GM18951 (cell line): ENCODE measurements around the gene BANF2.
"Not testable (repeated sequence)": the region's sequence is repeated elsewhere in the genome, so short reads cannot be mapped to it uniquely, and the experiment has no call there.

Source experiments
- POLR2A ChIP-seq: IDR thresholded peaks from 4 replicates; pipeline ENCODE4 v1.6.1; 2011; ENCODE audit warnings: mild to moderate bottlenecking; ENCODE audit not compliant: insufficient read length, insufficient read depth; ENCODE audit errors: extremely low read depth
- in situ Hi-C: fragments of 300-500 bp; cut with MboI; formaldehyde crosslinking; loops from one replicate; pipeline ENCODE4 v1.12.0; 2022; ENCODE audit warnings: low sequenced_read_pairs, mixed read lengths, inconsistent platforms; ENCODE audit not compliant: unreplicated experiment

The BANF2 gene

DNA sequence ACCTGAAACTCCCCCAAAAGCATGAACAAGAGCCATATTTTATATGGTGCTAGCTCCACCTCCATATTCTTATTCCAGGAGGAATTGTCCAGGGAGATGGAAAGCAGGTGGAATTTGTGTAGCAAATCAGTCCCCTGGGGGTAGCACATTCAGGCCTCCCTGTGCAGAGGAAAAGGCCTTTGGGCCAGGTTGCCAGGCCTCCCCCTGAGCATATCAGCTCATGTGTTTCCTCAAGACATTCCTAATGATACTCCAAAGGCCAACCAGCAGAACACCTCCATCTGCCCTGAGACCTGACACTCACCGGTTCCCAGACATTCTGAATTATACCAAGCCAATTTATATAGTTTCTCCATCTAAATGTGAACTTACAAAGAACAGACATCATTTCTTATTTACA is 2.6 kb upstream of the BANF2 start:
- no peak for TF ChIP-seq POLR2A
- in situ Hi-C loops = loop anchor here (25.0 kb wide), 1 partner anchor 190 kb away; no protein-coding TSS in a partner anchor

DNA sequence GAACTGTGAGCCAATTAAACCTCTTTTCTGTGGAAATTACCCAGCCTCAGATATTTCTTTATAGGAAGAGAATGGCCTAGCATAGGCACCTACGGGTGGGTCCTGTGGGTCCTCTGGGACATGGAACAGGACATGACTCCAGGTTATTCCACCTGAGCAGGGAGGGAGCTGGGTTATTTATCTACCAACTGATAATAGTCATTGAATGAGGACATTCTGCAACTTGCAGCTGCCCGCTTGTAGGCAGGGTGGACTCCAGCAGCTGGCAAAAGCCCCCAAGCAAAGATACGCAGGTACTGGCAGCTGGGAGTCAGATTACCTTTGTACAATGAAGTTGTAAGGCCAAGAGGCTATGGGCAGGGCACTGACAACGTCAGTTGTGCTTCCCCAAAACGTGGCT is 1.4 kb upstream of the BANF2 start:
- no peak for TF ChIP-seq POLR2A
- in situ Hi-C loops = loop anchor here (25.0 kb wide), 1 partner anchor 189 kb away; no protein-coding TSS in a partner anchor

DNA sequence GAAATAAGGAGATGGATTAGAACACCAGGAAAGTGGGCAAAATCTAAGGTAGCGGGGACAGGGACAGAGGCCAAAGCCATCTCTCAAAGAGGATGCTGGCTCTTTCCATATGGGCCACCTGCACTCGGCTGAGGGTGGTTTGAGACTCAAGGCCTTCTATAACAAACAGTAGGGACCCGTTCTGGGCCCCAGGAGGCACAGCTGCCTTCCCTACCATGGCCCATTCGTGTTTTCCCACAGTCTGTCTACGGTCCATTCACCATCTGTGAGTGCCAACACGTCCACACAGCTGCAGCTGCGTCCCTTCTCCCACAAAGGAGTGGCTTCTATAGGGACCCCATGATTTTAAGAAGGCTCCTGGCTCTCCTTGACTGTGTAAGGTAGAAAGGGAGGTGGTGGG is 871 bp downstream of the BANF2 start:
- no peak for TF ChIP-seq POLR2A
- in situ Hi-C loops = no loop called here

DNA sequence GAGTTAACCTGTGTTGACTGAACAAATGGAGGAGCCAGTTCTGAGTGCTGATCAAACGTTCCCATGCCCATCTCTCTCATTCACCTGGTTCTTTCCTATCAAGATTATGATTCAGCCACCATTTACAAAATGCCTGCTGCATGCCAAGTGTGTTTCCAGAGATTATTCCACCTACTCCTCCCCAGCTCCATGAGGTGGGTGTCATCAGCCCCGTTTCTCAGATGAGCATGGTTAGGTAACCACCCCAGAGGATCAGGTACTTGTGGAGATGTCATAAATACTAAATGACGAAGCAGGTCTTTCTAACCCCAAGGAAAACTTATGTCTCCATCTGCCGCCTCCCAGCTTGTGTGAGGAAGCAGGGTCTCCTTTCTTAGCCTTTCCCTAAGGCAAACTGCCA is 2.1 kb downstream of the BANF2 start:
- no peak for TF ChIP-seq POLR2A
- in situ Hi-C loops = no loop called here

DNA sequence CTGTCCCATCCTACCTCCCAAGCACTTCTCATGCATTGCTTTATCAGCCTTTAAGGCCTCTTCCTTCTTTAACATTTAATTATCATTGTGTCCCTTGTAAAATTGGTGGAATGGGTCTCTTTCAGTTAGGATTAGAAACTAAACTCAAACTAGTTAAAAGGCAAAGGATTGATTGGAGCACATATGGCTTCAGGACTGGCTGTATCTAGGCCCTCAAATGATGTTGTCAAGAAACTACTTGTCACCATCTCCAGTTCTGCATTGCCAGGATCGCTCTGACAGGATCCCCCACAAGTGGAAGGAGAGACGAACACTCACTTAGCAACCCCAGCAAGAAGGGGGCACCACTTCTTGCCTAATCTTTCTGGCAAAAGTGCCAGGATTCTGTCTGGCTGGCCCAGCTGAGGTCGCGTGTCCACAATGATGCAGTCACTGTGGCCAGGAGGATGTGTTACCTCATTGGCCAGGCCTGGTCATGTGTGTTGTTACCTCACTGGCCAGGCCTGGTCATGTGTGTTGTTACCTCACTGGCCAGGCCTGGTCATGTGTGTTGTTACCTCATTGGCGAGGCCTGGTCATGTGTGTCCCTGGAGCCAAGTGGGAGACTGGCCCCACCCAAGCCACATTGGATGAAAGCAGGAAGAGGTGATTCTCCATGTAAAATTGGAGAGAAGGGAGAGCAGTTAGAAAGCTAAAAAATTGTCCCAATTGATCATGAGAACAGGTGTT is 5.0 kb downstream of the BANF2 start:
- TF ChIP-seq POLR2A = no peak
- in situ Hi-C loops = no loop called here

DNA sequence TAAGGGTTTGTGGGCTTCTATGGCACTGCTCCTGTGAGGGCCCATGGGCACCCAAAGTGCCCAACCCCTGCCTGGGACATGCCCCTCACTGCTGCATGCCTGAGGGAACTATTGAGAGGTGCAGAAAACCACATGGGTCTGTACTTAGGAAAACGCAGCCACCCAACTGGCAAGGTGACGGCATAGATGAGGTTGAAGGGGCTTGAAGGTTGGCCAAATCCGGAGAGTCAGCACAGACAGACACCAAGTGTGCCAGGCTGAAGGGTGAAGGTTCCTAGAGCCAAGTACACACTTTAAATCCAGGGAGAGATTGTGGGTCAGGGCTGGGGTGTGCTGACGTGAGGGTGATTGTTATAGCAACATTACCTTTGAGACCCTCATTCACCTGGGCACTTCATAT is 6.2 kb downstream of the BANF2 start:
- TF ChIP-seq POLR2A = no peak
- in situ Hi-C loops = no loop called here

DNA sequence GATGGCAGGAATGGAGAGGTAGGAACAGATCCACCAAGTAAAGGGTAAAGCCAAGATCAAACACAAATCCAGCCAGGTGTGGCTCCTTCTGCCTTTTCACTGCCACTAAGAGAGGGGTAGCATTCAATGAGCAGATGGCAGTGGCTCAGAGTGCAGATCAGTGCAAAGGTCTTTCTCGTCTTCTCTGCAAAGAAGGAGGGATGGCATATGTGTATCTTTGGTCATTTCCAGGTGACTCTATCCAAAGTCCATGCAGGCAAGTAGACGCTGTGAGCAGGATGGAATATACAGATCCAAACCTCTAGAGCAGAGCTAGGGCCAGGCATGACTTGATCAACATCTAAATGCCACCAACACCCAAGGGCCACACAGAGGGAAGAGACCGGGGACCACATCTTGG is 6.9 kb downstream of the BANF2 start:
- in situ Hi-C loops = no loop called here
- no peak for TF ChIP-seq POLR2A

DNA sequence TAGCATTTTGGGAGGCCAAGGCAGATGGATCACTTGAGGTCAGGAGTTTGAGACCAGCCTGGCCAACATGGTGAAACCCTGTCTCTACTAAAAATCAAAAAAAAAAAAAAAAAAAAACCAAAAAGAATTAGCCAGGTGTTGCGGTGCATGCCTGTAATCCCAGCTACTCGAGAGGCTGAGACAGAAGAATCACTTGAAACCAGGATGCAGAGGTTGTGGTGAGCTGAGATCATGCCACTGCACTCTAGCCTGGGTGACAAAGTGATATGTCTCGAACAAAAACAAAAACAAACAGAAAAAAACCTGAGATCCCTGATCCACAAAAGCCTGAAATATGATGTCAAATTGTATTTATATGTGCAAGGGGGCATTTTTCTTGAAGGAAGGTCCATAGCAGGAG is 8.2 kb downstream of the BANF2 start:
- in situ Hi-C loops = not testable (repeated sequence)

DNA sequence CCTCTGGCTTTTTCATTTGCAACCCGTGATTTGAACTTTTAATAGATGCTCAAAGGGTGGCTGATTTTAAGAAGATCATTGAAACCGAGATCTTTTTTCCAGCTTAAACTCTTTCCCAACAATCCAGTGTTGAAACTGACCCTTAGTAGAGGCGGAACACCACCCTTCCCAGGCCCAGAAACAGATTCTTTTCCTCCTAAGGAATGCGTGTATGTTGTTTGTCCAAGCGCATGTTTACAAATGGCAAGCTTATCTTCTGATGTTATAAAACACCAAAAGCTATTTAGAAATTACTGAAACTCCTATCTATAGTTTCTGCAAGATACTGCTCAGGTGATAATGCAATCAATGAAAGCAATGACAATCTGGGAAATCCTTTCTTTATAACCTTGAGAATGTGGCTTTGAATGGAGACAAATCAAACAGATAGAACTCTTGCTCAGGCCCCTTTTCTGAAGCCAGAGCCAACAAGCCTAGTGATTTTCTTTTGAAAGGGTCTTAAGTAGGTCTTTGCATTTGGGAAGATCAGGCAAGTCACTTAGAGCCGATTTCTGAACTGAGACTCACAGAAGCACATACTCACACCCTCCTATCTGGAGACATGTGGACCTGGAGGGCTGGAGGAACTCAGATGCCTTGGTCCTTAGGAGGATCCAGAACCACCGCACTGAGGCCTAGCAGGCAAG is 9.1 kb downstream of the BANF2 start:
- in situ Hi-C loops = no loop called here
- TF ChIP-seq POLR2A = no peak

DNA sequence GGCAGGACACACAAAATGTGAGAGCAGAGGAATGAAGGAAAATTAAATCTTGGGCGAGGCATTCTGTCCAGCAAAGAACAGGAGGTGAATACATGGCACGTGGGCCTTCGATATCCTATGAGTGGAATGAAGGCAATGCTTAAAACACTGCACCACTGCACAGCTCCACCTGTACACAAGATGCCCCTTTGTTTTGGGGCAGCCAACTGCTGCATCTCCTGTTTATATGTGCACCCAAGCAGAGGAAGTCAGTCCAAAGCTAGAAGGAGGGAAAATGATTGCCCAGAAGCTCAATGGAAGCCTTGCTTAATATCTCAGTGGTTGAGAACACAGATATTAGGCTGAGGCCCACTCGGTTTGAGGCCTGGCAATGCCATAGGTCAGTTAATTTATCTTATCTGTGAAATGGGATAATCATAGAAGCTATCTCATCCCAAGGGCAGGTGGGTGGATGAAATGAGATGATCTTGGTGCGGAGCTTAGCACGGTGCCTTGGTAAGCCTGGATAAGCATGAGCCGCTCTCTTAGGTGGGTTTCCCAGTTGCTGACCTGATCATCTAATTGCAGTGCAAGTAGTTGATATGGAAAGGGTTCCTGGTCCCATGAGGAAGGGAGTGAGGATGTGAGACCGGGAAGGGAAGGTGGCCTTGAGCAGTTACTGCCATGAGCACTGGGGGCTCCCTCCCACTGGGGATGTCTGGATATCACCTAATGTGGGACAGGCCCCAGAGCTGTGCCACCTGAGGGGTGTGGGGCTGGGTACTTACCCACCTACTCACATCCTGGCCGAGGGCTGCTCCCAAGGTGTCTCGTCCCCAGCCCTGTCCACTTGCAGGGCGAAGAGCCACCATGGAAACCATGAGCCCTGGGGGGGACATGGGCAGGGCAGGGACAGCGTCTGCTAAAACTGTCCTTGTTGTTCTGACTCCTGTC is 9.9 kb downstream of the BANF2 start:
- TF ChIP-seq POLR2A = no peak
- in situ Hi-C loops = no loop called here

DNA sequence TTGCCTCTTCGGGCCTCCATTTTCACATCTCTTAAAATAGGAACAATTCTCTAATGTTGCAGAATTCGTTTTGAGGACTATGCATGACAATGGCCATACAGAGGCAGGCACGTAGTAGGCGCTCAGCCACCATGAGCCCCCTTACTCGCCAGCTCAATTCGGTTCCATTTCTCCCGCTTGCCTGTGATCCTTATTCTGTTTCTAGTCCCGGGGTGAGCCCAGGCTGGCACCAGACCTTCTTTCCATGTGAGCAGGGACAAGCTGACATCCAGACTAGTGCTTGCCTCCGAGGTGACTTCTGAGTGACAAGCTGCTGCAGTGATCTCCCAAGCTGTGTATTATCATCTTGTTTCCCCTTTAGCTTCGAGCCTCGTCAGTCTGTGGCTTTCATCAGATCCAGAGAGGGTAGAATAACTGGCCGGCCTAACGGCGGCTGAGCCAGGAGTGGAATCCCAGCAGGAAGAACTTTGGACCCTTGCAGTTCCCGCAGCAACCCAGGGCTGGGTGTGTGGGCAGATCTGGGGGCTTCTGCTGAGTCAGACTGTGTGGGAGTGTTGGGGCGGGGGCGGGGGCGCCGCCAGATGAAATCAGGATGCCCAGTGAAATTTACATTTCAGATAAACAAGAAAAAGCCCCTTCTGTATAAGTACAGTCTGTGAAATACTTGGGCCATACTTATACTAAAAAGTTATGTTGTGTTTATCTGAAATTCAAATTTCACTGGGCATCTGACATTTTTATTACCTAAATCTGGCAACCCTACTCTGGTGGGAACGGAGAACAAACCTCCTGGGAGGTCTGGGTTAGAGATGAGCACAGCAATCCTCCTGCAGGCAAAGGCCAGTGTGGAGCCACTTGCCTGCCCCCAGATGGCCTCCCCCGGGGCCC is 10.9 kb downstream of the BANF2 start:
- TF ChIP-seq POLR2A = no peak
- in situ Hi-C loops = no loop called here

DNA sequence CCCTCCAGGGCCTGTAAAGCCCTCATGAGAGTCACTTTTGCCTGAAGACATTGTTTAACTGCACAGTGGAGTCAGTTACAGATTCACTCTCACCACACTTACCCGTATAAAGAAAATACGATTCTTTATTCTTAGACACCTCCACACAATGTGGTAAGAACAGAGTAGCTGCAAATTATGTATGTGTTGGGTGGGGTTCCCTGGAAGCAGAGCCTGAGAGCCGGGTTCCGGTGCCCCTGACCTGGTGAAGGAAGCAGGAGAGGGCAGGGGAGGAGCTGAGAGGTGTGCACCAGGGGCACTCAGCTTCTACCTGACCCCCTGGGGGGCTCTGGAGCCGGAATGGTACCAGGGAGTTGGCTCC is 11.5 kb downstream of the BANF2 start:
- in situ Hi-C loops = no loop called here
- no peak for TF ChIP-seq POLR2A

DNA sequence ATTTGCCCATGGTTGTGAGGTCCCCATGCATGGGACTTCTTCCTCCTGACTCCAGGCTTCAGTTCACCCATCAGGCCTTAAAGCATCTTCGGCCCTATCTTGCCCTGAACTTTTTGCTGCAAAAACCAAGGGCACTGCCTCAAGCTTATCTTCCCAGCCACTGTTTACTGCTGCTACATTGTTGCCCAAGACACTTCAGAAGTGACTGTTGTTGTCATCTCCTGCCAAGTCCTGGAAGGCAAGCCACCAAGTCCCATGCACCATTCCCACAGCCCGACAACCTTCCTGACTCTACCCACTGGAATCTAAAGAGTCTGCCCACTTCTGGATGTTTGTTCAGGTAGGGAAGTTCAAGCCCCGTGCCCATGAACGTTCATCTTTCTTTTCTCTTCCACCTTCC is 12.4 kb downstream of the BANF2 start:
- in situ Hi-C loops = no loop called here
- TF ChIP-seq POLR2A = no peak
